HT1080 (cell line): Measurements from ENCODE around the gene TEKT2. TPM values are rescaled to one million over a fixed set of nuclear protein-coding genes. Genes with fewer than 3 reads are reported as not detected.

Experiments used
- DNase-seq: peaks from one replicate; pipeline ENCODE4 v3.0.0-alpha.2; 2015; ENCODE audit warnings: low read depth
- total RNA-seq: library from RNA; depleted of rRNA; stranded (reverse); fragments of >200 nt; shearing (Covaris generic); gene quantifications from 2 replicates; pipeline ENCODE4 v1.2.3, GENCODE V29; 2014; rRNA removed

TEKT2 gene
- total RNA-seq, 1 experiment from 2014 or later = not detected

DNA sequence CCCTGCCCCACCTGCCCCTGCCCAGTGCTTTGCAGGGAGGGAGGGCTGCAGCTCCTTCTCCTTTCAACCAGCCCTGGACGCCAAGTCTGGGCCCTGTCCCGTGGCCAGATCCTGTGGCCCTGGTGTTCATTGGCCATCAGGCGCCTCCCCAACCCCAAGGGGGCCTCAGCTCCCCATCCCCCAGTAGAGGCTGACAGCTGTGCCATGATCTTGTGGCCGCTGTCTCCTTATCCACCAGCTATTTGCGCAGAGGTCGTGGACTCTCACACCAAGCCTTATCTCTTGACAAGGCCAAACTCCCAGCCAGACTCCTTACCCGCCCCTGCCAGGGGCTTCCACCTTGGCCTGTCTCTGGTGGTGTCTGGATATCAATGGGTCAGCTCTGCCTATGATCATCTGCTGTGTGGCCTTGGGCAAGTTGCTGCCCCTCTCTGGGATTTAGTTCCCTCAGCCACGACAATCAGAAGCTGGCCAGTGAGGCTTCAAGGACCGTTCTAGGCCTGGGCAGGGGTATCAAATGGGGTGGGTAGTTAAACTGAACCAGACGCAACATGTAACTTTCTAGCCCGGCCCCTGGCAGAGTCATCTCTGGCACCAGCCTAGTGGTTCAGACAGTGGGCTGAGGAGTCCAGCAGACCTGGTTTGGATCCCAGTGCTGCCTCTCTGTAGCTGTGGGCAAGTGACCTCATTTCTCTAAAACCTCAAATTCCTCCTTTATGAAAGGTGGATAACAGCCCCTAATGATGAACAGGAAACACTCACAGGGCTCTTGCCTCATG is 44.4 kb downstream of the TEKT2 start:
- DNase-seq = peak; percentile 85

DNA sequence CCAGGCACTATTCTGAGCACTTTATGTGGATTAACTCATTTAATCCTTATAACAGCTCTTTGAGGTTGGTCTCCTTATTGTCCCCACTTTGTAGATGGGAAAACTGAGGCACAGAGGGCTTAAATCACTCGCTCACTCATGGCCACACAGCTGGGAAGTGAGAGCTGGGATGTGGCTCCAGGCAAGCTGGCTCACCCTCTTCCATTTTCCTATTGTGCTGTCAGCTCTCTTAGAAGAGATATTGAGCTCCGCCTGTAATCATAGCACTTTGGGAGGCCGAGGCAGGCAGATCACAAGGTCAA is 45.0 kb downstream of the TEKT2 start:
- no peak for DNase-seq

DNA sequence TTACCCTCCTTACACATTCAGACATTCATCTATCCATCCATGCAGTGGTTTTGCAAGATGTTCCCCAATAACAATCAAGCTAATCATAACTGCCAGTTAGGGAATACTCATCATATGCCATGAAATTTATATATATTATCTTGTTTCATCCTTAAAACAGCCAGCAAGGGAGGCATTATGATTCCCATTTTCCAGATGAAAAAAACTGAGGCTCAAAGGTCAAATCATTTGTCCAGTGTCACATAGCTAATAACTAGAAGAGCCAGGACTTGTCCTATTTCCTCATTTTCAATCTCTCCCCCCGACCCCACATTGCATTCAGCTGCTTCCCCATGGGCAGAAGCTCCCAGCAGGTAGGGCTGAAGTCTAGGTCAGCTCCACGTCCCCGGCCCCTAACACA is 48.1 kb downstream of the TEKT2 start:
- no peak for DNase-seq

GRCh38 chr1:36133484-36133883 is 49.6 kb downstream of the TEKT2 start:
- peak; percentile 92 for DNase-seq

GRCh38 chr1:36134031-36134430 is 50.1 kb downstream of the TEKT2 start:
- DNase-seq = no peak

DNA sequence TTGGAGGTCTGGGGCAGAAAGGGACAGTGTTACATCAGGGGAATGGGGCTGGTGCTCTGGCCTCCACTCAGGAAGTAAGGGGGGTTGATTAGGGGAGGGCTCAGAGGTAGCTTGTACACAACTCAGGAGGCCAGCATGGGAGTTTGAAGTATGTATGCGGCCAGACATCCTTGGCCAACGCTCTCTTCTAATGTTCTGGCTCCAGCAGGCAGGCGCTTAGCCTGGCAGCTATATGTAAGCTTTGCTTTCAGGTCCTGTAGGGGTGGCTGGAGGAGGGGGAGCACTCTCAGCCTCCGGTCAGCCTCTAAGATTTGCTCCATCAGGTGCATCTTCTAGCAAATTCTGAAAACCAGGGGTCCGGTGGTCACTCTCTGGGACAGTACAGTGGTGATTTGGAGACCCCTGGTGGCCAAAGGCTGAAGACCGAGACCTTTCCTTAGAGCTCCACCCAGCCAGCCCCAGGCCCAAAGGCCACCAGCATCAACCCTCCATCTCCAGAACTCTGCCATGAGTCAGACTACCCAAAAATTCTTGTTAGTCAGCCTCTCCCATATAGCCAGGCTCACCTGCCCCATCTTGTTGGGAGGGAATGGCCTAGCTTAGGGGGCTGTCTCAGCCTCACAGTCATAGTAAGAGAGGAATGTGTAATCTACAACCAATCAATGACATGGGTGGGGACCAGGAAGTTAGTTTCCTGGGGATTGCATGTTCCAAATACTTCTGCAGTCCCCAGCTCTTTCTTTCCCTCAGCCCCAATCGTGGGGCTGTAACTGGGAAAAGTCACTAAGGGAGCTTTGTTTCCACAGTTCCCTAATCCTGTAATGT is 50.8 kb downstream of the TEKT2 start:
- peak; percentile 70 for DNase-seq

DNA sequence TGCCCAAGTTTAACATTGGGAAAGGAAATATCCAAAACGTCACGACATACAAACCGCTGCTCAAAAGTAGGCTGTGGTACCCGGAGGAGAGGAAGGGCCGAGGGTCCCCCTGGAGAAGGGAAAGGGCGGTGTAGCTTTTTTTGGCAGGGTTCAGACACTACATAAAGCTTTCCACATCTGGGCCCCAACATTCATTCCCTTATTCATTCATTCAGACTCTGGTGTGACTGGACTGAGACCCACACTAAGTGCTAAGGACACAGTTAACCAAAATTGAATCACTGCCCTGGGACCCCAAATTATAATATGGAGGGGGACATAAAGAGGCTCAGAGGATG is 51.4 kb downstream of the TEKT2 start:
- DNase-seq = no peak

DNA sequence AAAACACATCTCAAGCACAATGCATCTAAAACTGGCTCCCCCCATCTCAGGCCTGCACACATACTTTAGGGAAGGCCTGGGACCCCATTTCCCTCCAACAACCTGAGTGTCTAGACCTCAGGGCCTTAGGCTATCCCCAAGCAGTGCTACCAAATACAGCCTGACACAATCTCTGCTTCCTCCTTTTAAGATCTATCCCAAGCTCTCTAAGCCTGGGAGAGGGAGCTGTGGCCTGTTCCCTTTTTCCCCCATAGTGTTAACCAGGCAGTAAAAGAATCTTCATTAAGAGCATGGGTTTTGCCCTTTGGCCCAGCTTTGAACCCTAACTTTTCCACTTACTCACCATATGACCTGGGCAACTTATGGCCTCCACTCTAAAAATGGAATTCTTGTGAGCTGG is 51.9 kb downstream of the TEKT2 start:
- no peak for DNase-seq

DNA sequence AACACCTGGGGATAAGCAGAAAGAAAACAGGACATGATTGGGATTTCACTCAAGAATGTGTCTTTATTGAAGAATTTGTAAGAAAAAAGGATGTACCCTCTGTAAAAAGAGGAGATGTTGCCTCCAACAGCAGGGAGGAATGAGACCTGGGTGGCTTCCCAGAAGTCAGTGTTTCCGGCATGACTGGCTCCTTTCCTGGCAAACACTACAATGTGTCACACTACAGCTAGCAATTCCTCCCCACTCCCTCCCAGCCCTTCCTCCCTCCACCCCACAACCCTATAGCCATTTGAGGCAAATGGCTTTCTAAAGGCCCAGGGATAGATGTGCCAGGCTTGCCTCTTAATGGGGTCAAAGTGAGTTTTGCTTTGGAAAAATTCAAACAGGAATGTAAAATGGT is 52.6 kb downstream of the TEKT2 start:
- DNase-seq = peak; percentile 87

DNA sequence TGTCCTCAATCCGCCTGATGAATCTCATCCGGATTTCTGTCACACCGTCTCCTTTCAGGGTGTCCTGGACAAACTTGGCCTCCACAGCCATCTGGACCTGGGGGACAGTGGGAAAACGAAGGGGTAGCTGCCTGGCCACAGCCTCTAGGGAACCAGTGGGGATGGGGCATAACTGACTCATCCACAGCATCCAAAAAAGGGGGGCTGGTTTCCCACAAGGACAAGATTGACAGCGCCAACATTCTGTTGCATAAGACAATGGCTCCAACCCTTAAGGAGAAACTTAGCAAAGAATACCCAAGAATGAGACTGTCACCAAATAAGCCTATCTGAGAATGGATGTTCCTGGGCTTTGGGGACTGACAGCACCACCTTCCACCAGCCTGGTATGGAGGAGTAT is 53.3 kb downstream of the TEKT2 start:
- DNase-seq = no peak

DNA sequence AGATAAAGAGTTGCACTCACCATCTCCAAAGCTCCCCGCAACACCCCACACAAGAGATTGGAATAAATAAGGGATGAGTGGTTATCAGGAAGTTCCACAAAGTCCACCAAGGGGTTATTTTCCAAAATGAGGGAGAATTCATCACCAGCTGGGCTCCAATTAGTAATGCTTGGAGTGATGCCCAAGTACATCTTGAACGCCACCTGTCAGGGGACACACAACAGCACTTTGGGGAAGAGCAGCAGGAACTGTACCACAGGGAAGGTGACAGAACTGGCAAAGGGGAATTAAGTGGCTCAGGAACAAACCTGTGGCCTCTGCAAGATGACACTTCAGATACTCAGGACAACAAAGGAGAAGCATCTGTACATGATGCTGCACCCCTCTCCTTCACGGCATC is 53.9 kb downstream of the TEKT2 start:
- no peak for DNase-seq

Other genes starting within 250 kb of the TEKT2 start
- 22.6 and 23.0 TPM in 2 replicates for gene AGO1, start 200.9 kb upstream of the TEKT2 start, total RNA-seq
- gene AGO3, start 153.0 kb upstream of the TEKT2 start, total RNA-seq = 13.9 and 23.0 TPM in 2 replicates
- gene ADPRS, start 4.8 kb downstream of the TEKT2 start, total RNA-seq = 104 and 112 TPM in 2 replicates
- 1.2 and 1.5 TPM in 2 replicates for gene COL8A2, start 41.1 kb downstream of the TEKT2 start, total RNA-seq
- gene TRAPPC3, start 65.4 kb downstream of the TEKT2 start, total RNA-seq = 97.2 and 112 TPM in 2 replicates
- gene MAP7D1, start 72.1 kb downstream of the TEKT2 start, total RNA-seq = 200 and 234 TPM in 2 replicates
- gene THRAP3, start 140.3 kb downstream of the TEKT2 start, total RNA-seq = 92.0 and 93.0 TPM in 2 replicates
- 0.88 and 2.6 TPM in 2 replicates for gene SH3D21, start 222.3 kb downstream of the TEKT2 start, total RNA-seq
- gene EVA1B, start 239.6 kb downstream of the TEKT2 start, total RNA-seq = 23.1 and 33.5 TPM in 2 replicates